Peyer's patch (tissue), 4 donors: ENCODE measurements around the gene CSRNP3. TPM values are rescaled to one million over a fixed set of nuclear protein-coding genes. Genes with fewer than 3 reads are reported as not detected.
A peak's percentile ranks its signal among the peaks of the same experiment; 100 is the strongest.

Source experiments
- DNase-seq, 3 donors: peaks; one replicate each; pipeline ENCODE4 v3.0.0-alpha.2; 2017 to 2019
- H3K27ac ChIP-seq, 4 donors: fragments of 200-600 bp; sonication (generic); one replicate each; pipeline ENCODE4 v1.5.1; 2016 to 2019
- H3K27me3 ChIP-seq, 2 donors: fragments of 200-600 bp; sonication (generic); one replicate each; pipeline ENCODE4 v1.5.1; 2019
- H3K36me3 ChIP-seq, 3 donors: fragments of 200-600 bp; sonication (generic); one replicate each; pipeline ENCODE4 v1.5.1; 2016 to 2019
- H3K4me1 ChIP-seq, 4 donors: fragments of 200-600 bp; sonication (generic); one replicate each; pipeline ENCODE4 v1.5.1; 2016 to 2019
- H3K4me3 ChIP-seq, 4 donors: fragments of 200-600 bp; sonication (generic); 1 replicate in 3 of 4; 2 replicates in 1 of 4; pipeline ENCODE4 v1.5.1; 2016 to 2019; ENCODE audit warnings: mild to moderate bottlenecking in 1 of 4
- H3K9me3 ChIP-seq, 4 donors: fragments of 200-600 bp; sonication (generic); one replicate each; pipeline ENCODE4 v1.5.1; 2016 to 2019; ENCODE audit warnings: mild to moderate bottlenecking in 1 of 4
- POLR2A ChIP-seq, 2 donors: fragments of 450-650 bp; IDR thresholded peaks; one replicate each; pipeline ENCODE4 v1.5.1; 2017; ENCODE audit warnings: antibody characterized with exemption in 2 of 2, mild to moderate bottlenecking in 2 of 2, moderate library complexity in 2 of 2
- total RNA-seq, 4 donors: library from RNA; depleted of rRNA; stranded (reverse); fragments of >200 nt; gene quantifications; one replicate each; pipeline ENCODE4 v1.1.0, GENCODE V29; 2016
- TF ChIP-seq, protein P1 (sequence below), 6 experiments: fragments of 450-650 bp in 4 of 6; fragments of 200-600 bp in 2 of 6; sonication (generic) in 1 of 6; IDR thresholded peaks; one replicate each; pipeline ENCODE4 v1.5.1; 2017 to 2019; ENCODE audit warnings: antibody characterized with exemption in 6 of 6, mild to moderate bottlenecking in 3 of 6, moderate library complexity in 1 of 6

CSRNP3 gene
- total RNA-seq, 4 donors from 2014 or later = 1.6 to 10.5 (median 4.4) TPM

DNA sequence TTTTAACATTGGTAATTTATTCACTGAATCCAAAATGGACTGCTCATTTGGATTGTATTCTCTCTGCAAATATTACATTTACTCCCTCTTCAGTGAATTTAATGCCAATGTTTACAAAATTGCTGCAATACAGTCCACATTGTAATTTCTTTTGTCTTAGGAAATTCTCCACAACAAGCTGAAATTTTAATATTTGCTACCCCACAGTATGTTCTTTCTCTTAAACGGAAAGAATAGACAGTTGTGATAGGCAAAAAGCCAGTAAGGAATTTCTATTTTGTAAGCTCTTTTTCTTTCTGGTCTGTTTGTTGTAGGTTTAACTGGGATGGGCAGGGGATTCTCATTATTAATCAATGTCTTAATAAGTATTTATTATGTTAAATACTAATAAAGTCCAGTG lies 92.0 kb downstream of the CSRNP3 start:
- no peak overlapping the region for H3K4me3 ChIP-seq
- no peak overlapping the region for H3K27ac ChIP-seq
- DNase-seq = no peak
- H3K4me1 ChIP-seq = peaks cover 0 to 13% (median 0%) of the 10 kb centered on the region in 4 donors
- TF ChIP-seq, protein P1, sequence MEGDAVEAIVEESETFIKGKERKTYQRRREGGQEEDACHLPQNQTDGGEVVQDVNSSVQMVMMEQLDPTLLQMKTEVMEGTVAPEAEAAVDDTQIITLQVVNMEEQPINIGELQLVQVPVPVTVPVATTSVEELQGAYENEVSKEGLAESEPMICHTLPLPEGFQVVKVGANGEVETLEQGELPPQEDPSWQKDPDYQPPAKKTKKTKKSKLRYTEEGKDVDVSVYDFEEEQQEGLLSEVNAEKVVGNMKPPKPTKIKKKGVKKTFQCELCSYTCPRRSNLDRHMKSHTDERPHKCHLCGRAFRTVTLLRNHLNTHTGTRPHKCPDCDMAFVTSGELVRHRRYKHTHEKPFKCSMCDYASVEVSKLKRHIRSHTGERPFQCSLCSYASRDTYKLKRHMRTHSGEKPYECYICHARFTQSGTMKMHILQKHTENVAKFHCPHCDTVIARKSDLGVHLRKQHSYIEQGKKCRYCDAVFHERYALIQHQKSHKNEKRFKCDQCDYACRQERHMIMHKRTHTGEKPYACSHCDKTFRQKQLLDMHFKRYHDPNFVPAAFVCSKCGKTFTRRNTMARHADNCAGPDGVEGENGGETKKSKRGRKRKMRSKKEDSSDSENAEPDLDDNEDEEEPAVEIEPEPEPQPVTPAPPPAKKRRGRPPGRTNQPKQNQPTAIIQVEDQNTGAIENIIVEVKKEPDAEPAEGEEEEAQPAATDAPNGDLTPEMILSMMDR (IDR thresholded peaks at IDR 0.05) = no peak
- TF ChIP-seq POLR2A (IDR thresholded peaks at IDR 0.05) = no peak
- no peaks in the 10 kb centered on the region for H3K9me3 ChIP-seq
- H3K27me3 ChIP-seq = no peaks in the 10 kb centered on the region
- H3K36me3 ChIP-seq = no peaks in the 10 kb centered on the region

DNA sequence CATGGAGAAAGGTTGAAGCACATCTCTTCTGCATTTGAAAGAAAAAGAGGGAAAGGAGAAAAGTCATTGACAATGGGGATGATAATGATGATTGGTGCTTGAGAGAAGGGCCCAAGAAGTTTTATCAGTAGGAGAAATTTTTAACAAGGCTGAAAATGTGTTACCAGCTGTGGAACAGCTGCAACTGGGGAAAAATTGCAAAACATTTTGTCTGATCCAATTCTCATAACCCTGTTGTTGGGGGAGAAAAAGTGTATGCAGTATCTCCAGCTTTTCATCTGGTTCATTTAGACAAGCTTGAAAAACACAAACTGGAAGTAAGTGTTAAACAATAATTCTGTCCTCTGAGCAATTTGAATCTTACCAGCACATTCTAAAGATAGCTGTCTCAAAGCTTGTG lies 92.7 kb downstream of the CSRNP3 start:
- no peaks in the 10 kb centered on the region for H3K27me3 ChIP-seq
- no peak for DNase-seq
- no peak overlapping the region for H3K27ac ChIP-seq
- H3K9me3 ChIP-seq = no peaks in the 10 kb centered on the region
- no peaks in the 10 kb centered on the region for H3K36me3 ChIP-seq
- TF ChIP-seq, protein P1 (IDR thresholded peaks at IDR 0.05) = no peak
- H3K4me1 ChIP-seq = peaks cover 0 to 13% (median 0%) of the 10 kb centered on the region in 4 donors
- no peak overlapping the region for H3K4me3 ChIP-seq

DNA sequence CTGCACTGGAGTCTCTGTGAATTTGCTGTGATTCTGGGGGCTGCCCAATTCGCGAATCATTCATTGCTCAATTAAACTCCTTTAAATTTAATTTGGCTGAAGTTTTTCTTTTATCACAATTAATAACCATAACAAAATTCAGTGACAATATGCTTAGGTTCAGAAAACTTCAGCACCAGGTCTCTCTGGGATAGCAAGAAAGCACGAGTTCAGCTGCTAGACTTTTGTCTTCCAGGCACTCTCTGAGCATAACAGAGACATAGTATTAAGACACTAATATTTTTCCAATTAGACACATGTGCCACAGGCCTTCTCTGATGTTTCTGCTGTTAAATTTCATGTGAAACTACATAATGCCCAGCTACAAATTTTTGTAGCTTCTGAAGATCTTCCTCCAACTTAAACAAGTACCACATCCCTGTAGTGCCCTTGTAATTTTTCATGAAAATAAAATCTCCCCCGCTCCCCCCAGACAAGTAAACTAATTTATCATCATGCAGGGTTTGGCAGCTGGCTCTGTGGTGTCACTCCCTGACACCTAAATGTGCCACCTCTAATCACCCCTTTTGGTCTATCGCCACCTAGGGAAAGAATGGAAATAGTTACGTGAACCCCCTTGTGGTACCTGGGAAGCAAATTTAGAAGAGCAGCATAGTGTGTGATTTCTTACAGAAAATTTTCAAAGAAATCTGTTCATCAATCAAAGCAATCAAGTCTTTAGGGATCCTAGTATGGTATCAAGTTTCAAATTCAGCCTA lies 94.1 kb downstream of the CSRNP3 start:
- Histone ChIP-seq H3K4me1 (peaks cover 0 to 13% (median 0%) of the 10 kb centered on the region in 4 donors), H3K4me3 (no peak overlapping the region), H3K27me3 (no peaks in the 10 kb centered on the region), H3K27ac (no peak overlapping the region), H3K36me3 (no peaks in the 10 kb centered on the region), H3K9me3 (no peaks in the 10 kb centered on the region)
- DNase-seq = no peak
- TF ChIP-seq POLR2A (IDR thresholded peaks at IDR 0.05) = no peak
- TF ChIP-seq, protein P1 (IDR thresholded peaks at IDR 0.05) = peak in 2 of 6 experiments; percentile 7 to 10

DNA sequence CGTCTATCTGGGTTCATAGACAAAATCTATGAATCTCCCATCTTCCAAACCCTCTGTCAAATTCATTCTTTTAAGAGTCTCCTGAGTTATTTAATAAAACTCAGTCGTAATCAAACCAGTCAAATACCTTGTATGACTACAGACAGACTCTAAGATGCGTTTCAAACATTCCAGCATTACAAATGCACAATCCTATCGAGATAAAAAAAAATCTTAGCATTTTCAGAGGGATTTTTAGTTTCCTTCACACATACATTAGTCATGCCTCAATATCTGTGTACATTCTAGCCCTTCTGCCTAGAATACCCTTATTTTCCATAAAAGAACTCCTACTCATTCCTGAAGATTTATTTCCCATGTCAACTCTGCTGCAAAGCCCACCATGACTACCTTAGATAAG lies 96.5 kb downstream of the CSRNP3 start:
- TF ChIP-seq POLR2A (IDR thresholded peaks at IDR 0.05) = no peak
- TF ChIP-seq, protein P1 (IDR thresholded peaks at IDR 0.05) = no peak
- no peak overlapping the region for H3K4me3 ChIP-seq
- no peaks in the 10 kb centered on the region for H3K9me3 ChIP-seq
- H3K27ac ChIP-seq = no peak overlapping the region
- DNase-seq = no peak
- H3K4me1 ChIP-seq = peaks cover 0 to 13% (median 0%) of the 10 kb centered on the region in 4 donors
- H3K27me3 ChIP-seq = no peaks in the 10 kb centered on the region
- no peaks in the 10 kb centered on the region for H3K36me3 ChIP-seq

DNA sequence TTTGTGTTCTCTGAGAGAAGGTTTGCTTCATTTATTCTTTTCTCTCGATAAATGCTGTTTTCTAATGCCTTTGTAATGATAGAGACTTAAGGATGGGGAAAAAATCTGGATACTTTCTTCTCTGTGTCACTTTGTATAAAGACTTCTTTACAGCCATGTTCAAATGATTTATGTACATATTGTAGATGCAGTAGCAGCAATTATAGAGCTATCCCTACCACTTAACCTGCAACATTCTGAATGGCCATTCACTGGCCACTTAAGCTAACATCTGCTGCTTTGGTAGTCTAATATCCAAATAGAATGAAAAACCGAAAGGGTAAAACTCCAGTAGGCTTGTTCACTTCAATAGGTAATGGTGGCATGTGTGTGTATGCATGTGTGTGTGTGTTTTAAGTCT lies 97.8 kb downstream of the CSRNP3 start:
- no peak for DNase-seq
- TF ChIP-seq, protein P1 (IDR thresholded peaks at IDR 0.05) = no peak
- no peak for TF ChIP-seq POLR2A (IDR thresholded peaks at IDR 0.05)
- Histone ChIP-seq H3K4me1 (peaks cover 0 to 10% (median 0%) of the 10 kb centered on the region in 4 donors), H3K27me3 (no peaks in the 10 kb centered on the region), H3K27ac (no peak overlapping the region), H3K4me3 (no peak overlapping the region), H3K9me3 (no peaks in the 10 kb centered on the region), H3K36me3 (no peaks in the 10 kb centered on the region)
